ENCODE data around the gene ZFHX3.

DNA sequence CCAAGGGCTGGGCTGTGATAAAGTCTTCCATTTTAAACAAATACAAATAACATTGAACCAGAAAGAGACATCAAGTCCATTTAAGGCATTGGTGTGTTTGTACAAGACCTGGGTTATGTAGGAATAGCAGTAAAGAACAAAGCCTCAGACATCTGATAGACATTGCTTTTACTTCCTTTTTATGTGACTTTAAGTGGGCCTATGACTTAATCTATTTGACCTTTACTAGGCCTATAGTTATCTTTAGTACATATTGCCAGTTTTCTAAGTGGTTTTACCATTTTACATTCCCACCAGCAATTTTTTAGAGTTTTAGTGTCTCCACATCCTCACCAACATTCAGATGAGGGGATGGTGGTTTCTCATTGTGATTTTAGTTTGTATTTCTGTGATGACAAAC lies 298.8 kb downstream of the ZFHX3 start:
- TF ChIP-seq, protein P1, sequence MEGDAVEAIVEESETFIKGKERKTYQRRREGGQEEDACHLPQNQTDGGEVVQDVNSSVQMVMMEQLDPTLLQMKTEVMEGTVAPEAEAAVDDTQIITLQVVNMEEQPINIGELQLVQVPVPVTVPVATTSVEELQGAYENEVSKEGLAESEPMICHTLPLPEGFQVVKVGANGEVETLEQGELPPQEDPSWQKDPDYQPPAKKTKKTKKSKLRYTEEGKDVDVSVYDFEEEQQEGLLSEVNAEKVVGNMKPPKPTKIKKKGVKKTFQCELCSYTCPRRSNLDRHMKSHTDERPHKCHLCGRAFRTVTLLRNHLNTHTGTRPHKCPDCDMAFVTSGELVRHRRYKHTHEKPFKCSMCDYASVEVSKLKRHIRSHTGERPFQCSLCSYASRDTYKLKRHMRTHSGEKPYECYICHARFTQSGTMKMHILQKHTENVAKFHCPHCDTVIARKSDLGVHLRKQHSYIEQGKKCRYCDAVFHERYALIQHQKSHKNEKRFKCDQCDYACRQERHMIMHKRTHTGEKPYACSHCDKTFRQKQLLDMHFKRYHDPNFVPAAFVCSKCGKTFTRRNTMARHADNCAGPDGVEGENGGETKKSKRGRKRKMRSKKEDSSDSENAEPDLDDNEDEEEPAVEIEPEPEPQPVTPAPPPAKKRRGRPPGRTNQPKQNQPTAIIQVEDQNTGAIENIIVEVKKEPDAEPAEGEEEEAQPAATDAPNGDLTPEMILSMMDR (IDR thresholded peaks at IDR 0.05): no peak
- TF ChIP-seq POLR2A (IDR thresholded peaks at IDR 0.05): no peak

Measured in heart left ventricle (tissue), 13 donors.